Kidney (tissue), 14 donors: ENCODE results near the gene RNASE4. TPM values are rescaled to one million over a fixed set of nuclear protein-coding genes. Genes with fewer than 3 reads are reported as not detected.
A peak's percentile ranks its signal among the peaks of the same experiment; 100 is the strongest.

Experiments
- DNase-seq, 5 donors: peaks; one replicate each; pipeline ENCODE4 v3.0.0-alpha.2; 2013 to 2020
- FAIRE-seq: peaks from 2 replicates; lab custom pipeline; 2012; peaks lifted over from hg19 to GRCh38; lab: Jason Lieb, UNC
- H3K27ac ChIP-seq, 2 donors: one replicate each; pipeline ENCODE4 v1.7.0; 2013; ENCODE audit warnings: low read depth in 2 of 2, low read length in 2 of 2, inconsistent platforms in 1 of 2
- H3K27me3 ChIP-seq: one replicate; pipeline ENCODE4 v1.7.1; 2013; ENCODE audit warnings: low read length, inconsistent platforms; ENCODE audit not compliant: control insufficient read depth, insufficient read depth
- H3K36me3 ChIP-seq, 3 donors: one replicate each; pipeline versions ENCODE4 v1.7.0 to v1.7.1; 2013; ENCODE audit warnings: low read length in 3 of 3, control low read depth in 1 of 3, inconsistent platforms in 1 of 3; ENCODE audit not compliant: insufficient read depth in 3 of 3, control insufficient read depth in 2 of 3
- H3K4me1 ChIP-seq, 3 donors: one replicate each; pipeline versions ENCODE4 v1.7.0 to v1.7.1; 2013; ENCODE audit warnings: low read length in 3 of 3, inconsistent platforms in 1 of 3, low read depth in 1 of 3; ENCODE audit not compliant: control insufficient read depth in 2 of 3, insufficient read depth in 2 of 3
- H3K4me3 ChIP-seq, 3 donors: one replicate each; pipeline versions ENCODE4 v1.7.0 to v1.8.1; 2013; ENCODE audit warnings: low read length in 3 of 3, control low read depth in 1 of 3, inconsistent platforms in 1 of 3
- H3K9ac ChIP-seq, 3 donors: one replicate each; pipeline versions ENCODE4 v1.7.0 to v1.7.1; 2013; ENCODE audit warnings: low read length in 3 of 3, control low read depth in 1 of 3, inconsistent platforms in 1 of 3
- H3K9me3 ChIP-seq, 3 donors: one replicate each; pipeline versions ENCODE4 v1.7.0 to v1.7.1; 2013; ENCODE audit warnings: low read length in 3 of 3, control low read depth in 1 of 3, inconsistent platforms in 1 of 3; ENCODE audit not compliant: control insufficient read depth in 2 of 3, insufficient read depth in 1 of 3
- CTCF ChIP-seq: IDR thresholded peaks from 3 replicates; pipeline ENCODE4 v1.5.1; 2012; ENCODE audit warnings: mild to moderate bottlenecking, moderate library complexity, borderline replicate concordance; ENCODE audit not compliant: insufficient read depth; ENCODE audit errors: extremely low read depth
- intact Hi-C: fragments of 100-400 bp; cut with DNase I; formaldehyde crosslinking; loops from one replicate; pipeline ENCODE4 v1.11.1; 2022
- polyA plus RNA-seq: library from polyadenylated mRNA; stranded (reverse); fragments of 350-450 nt; fragmentation: Illumina TruSeq; extraction: RNeasy Lipid Tissue Mini Kit (QIAGEN cat#74804); gene quantifications from one replicate; pipeline ENCODE4 v1.2.3, GENCODE V29; 2014; ENCODE audit warnings: low read depth, low replicate concordance; ENCODE audit not compliant: insufficient read depth
- total RNA-seq: library from RNA; stranded (reverse); fragmentation: NEBNext Ultra II Directional; extraction: Animal tissue kit (Norgen Biotek cat#: 25700); gene quantifications from one replicate; pipeline ENCODE4 v1.2.1, GENCODE V29; 2021
- donor health status: control.
- donor health status: control.
- donor health status: control.
- donor health status: control.
- donor health status: control.
- donor health status: DM: yes; HTN: yes; CAD: no.
- donor health status: Normal renal cell carcinoma (clear cell type).

The RNASE4 gene
- total and polyA plus RNA-seq, 2 donors from 2014 or later, result 22.8 to 40.4 TPM

DNA sequence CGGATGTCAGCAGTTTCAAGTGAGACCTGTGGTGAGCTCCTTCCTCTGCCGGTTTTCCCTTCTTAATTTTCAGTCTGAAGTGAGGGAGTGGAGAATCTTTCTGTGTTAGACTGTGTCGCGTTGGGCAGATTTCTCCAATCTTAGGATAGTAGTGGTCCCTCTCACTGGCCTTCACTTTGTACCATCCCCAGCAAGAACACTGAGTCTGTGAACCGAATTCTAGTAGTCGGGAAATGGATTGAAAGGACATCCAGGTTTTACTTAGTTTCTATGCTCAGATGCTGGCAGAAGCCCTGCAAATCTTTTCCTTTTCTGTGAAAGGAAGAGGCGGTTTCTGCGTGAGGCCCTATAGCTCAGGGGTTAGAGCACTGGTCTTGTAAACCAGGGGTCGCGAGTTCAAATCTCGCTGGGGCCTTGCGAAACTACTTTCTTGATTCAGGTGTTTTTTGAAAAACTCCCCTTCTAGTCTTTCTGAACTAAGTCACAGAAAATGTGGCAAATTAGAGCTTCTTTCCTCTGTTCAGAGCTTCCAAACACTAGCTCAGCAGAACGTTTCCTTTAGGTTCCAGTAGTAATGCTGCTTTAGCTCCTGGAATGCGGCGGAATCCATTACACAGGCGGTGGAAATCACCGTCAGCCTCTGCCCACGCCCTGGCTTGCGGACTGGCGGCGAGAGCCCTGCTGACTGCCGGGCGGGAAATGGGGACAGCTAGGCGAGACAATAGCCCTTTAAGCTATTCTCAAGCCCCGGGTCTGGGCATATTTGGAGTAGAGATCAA is 2.8 kb upstream of the RNASE4 start:
- TF ChIP-seq CTCF, result no peak
- Histone ChIP-seq H3K4me1 (peaks cover 0 to 10% (median 9%) of the 10 kb centered on the region in 3 donors), H3K4me3 (peak overlapping the region; percentile 79 to 94 (median 91)), H3K36me3 (no peaks in the 10 kb centered on the region), H3K27me3 (no peaks in the 10 kb centered on the region), H3K9ac (peak overlapping the region; percentile 57 to 99 (median 96)), H3K9me3 (no peaks in the 10 kb centered on the region), H3K27ac (peak overlapping the region; percentile 98 to 100)
- DNase-seq (peak; percentile 85 to 97 (median 95)), FAIRE-seq (no peak)
- intact Hi-C loops, result loop anchor here (10.0 kb wide), 1 partner anchor 347 kb away; the partner anchor contains the start of gene CCNB1IP1

DNA sequence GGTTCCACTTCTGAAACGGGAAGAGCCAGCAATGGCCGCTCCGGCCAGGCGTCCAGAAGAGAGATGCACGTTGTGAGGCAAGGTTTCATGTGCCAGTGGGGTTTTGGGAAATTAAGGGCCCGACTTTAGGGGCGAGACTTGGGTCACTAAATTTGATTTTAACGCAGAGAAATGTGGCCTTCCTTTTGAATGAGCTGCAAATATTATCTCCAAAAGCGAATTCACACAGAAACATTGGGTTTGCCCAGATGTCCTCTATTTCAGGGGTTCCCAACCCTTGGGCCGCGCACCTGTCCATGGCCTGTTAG is 2.3 kb upstream of the RNASE4 start:
- intact Hi-C loops, result loop anchor here (10.0 kb wide), 1 partner anchor 347 kb away; the partner anchor contains the start of gene CCNB1IP1
- no peaks in the 10 kb centered on the region for H3K27me3 ChIP-seq
- H3K9me3 ChIP-seq, result no peaks in the 10 kb centered on the region
- peak overlapping the region; percentile 98 to 100 for H3K27ac ChIP-seq
- no peaks in the 10 kb centered on the region for H3K36me3 ChIP-seq
- H3K4me3 ChIP-seq, result peak overlapping the region; percentile 79 to 94 (median 91)
- H3K4me1 ChIP-seq, result peaks cover 0 to 13% (median 10%) of the 10 kb centered on the region in 3 donors
- TF ChIP-seq CTCF, result no peak
- no peak for FAIRE-seq
- no peak for DNase-seq
- peak overlapping the region; percentile 57 to 99 (median 96) for H3K9ac ChIP-seq

GRCh38 chr14:20682435-20683124 is 1.8 kb upstream of the RNASE4 start:
- peak overlapping the region; percentile 98 to 100 for H3K27ac ChIP-seq
- peak overlapping the region; percentile 74 to 99 (median 96) for H3K9ac ChIP-seq
- DNase-seq, result peak; percentile 89 to 98 (median 96)
- TF ChIP-seq CTCF, result no peak
- H3K4me1 ChIP-seq, result peaks cover 0 to 18% (median 13%) of the 10 kb centered on the region in 3 donors
- peak overlapping the region; percentile 79 to 94 (median 91) for H3K4me3 ChIP-seq
- intact Hi-C loops, result loop anchor here (10.0 kb wide), 1 partner anchor 348 kb away; the partner anchor contains the start of gene CCNB1IP1
- no peaks in the 10 kb centered on the region for H3K27me3 ChIP-seq
- H3K9me3 ChIP-seq, result no peaks in the 10 kb centered on the region
- no peak for FAIRE-seq
- H3K36me3 ChIP-seq, result no peaks in the 10 kb centered on the region
